Motor neuron (in vitro differentiated cells): Measurements from ENCODE around the gene MAD1L1. TPM values are rescaled to one million over a fixed set of nuclear protein-coding genes. Genes with fewer than 3 reads are reported as not detected.
A peak's percentile ranks its signal among the peaks of the same experiment; 100 is the strongest.

Experiments used
- ATAC-seq, 8 experiments: fragments of 200-7000 bp; cut with Tn5 transposase; replicated peaks in 6 of 8; 2 replicates each; pipeline ENCODE4 v1.8.0; 2021; ENCODE audit warnings: mild to moderate bottlenecking in 8 of 8, moderate library complexity in 8 of 8
- H3K27ac ChIP-seq, 2 donors: fragments of 250-450 bp; sonication (Bioruptor Pico); 2 replicates each; pipeline ENCODE4 v1.9.0; 2021; ENCODE audit warnings: antibody characterized with exemption in 2 of 2, mild to moderate bottlenecking in 2 of 2, moderate library complexity in 1 of 2
- H3K4me1 ChIP-seq, 2 donors: fragments of 250-450 bp; sonication (Bioruptor Pico); replicated peaks in 1 of 2; 2 replicates each; pipeline ENCODE4 v1.6.1; 2021; ENCODE audit warnings: antibody characterized with exemption in 2 of 2, mild to moderate bottlenecking in 2 of 2, moderate library complexity in 1 of 2
- H3K4me3 ChIP-seq, 5 donors: fragments of 250-450 bp; sonication (Bioruptor Pico); 2 replicates each; pipeline ENCODE4 v1.9.0; 2021; ENCODE audit warnings: antibody characterized with exemption in 5 of 5, mild to moderate bottlenecking in 5 of 5, moderate library complexity in 4 of 5
- WGBS, 10 experiments: fragments of 450-650 bp; shearing (Covaris generic); methylation state at CpG; one replicate each; pipeline ENCODE4 v1.0.0; 2022; 5-methylcytosine and 5-hydroxymethylcytosine counted together
- in situ Hi-C, 9 experiments: fragments of 400-800 bp; cut with MboI; loops; one replicate each; pipeline ENCODE4 v1.15.0; 2021; ENCODE audit warnings: low sequenced_read_pairs in 9 of 9, low pct_unique_long_range_greater_than_20kb in 2 of 9; ENCODE audit not compliant: unreplicated experiment in 9 of 9
- total RNA-seq, 8 experiments: library from RNA; unstranded; fragments of 300-600 nt; gene quantifications; 2 replicates each; pipeline versions ENCODE4 v1.2.3 to v1.2.4, GENCODE V29; 2022

Gene MAD1L1
- total RNA-seq, 8 experiments from 2014 or later = 24.0 to 68.8 (median 32.4) TPM

GRCh38 chr7:2045559-2046405, 187.0 kb downstream of the MAD1L1 start:
- Histone ChIP-seq H3K27ac (no peak overlapping the region), H3K4me1 (peaks cover 9 to 27% of the 10 kb centered on the region in 2 donors), H3K4me3 (no peak overlapping the region)
- in situ Hi-C loops = no loop called here
- WGBS, 10 experiments = 86 to 100% (median 89%) methylated on average over 1 to 7 of the region's 25 CpGs; no CpG with 5 or more reads in 5 of the 10 experiments
- no peak for ATAC-seq

- in situ Hi-C loops = no loop called here
- no peak overlapping the region for H3K27ac ChIP-seq
- WGBS, 10 experiments = 85 to 100% (median 92%) methylated on average over 2 to 8 of the region's 21 CpGs; no CpG with 5 or more reads in 5 of the 10 experiments
- no peak overlapping the region for H3K4me3 ChIP-seq
- H3K4me1 ChIP-seq = peaks cover 10 to 25% of the 10 kb centered on the region in 2 donors
- peak in 1 of 8 experiments; percentile 21 for ATAC-seq
These were observed 187.8 kb downstream of the MAD1L1 start for GRCh38 chr7:2044883-2045471.

GRCh38 chr7:2044311-2044882, 188.3 kb downstream of the MAD1L1 start:
- no peak overlapping the region for H3K27ac ChIP-seq
- H3K4me3 ChIP-seq = no peak overlapping the region
- 80 to 95% (median 94%) methylated on average over 1 to 11 of the region's 21 CpGs; no CpG with 5 or more reads in 7 of the 10 experiments for WGBS, 10 experiments
- in situ Hi-C loops = no loop called here
- peaks cover 10 to 25% of the 10 kb centered on the region in 2 donors for H3K4me1 ChIP-seq
- no peak for ATAC-seq

GRCh38 chr7:2043316-2044039, 189.3 kb downstream of the MAD1L1 start:
- Histone ChIP-seq H3K27ac (no peak overlapping the region), H3K4me3 (no peak overlapping the region), H3K4me1 (peaks cover 19 to 34% of the 10 kb centered on the region in 2 donors)
- ATAC-seq = no peak
- in situ Hi-C loops = no loop called here
- WGBS, 10 experiments = 58 to 80% (median 73%) methylated on average over 1 to 3 of the region's 32 CpGs; no CpG with 5 or more reads in 7 of the 10 experiments

DNA sequence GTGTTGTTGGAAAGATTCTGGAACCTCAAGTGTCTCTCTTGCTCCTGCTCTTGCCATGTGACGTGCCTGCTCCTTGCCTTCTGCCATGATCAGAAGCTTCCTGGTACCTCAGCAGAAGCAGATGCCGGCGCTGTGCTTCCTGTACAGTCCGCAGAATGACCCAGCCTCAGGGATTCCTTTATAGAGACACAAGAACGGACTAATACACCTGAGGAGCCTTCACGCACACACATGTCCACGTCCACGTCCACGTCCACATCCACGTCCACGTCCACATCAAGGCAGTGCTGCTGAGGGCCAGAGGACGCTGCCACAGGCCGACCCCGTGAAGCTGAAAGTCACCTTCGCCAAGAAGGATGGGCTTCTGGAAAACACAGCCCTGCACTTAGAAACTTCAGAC, 190.1 kb downstream of the MAD1L1 start:
- peaks cover 24 to 32% of the 10 kb centered on the region in 2 donors for H3K4me1 ChIP-seq
- H3K4me3 ChIP-seq = no peak overlapping the region
- no peak for ATAC-seq
- in situ Hi-C loops = no loop called here
- H3K27ac ChIP-seq = no peak overlapping the region
- 67 to 100% (median 87%) methylated on average over 1 to 12 of the region's 15 CpGs; no CpG with 5 or more reads in 3 of the 10 experiments for WGBS, 10 experiments

DNA sequence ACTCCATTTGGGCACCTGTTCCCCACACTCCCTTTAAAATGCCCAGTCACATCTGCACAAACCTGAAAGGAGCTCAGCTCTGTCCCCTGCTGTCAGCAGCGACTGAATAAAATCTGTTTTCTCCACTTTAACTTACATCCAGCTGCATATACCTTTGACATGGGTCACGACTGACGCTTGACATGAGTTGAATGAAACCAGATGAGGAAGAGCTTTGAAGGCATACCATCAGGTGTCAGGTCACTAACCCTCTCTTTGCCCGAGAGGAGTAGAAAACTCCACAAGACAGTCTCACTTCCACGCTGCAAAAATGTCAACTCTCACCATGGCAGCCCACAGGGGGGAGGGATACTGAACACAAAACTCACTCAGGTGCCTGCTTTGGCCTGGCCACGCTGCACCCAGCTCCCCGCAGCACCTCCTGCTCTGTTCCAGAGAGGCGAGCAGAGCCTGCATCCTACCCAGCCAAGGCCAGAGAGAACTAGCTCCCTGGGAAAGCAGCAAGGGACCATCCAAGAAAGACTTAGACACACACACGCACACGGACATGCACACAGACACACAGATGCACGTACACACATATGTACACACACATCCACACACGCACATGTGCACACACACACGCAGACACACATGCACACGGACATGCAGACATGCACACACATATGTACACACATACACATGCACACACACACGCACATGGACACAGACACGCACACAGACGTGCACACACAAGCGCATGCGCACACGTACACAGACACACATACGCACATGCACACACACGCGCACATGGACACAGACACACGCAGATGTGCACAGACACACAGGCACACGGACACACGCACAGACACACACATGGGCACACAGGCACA, 191.0 kb downstream of the MAD1L1 start:
- in situ Hi-C loops = no loop called here
- Histone ChIP-seq H3K4me3 (no peak overlapping the region), H3K27ac (no peak overlapping the region), H3K4me1 (peaks cover 24 to 30% of the 10 kb centered on the region in 2 donors)
- ATAC-seq = no peak
- WGBS, 10 experiments = 84 to 100% (median 95%) methylated on average over 4 to 14 of the region's 26 CpGs; no CpG with 5 or more reads in 3 of the 10 experiments

GRCh38 chr7:2040893-2041270, 191.9 kb downstream of the MAD1L1 start:
- Histone ChIP-seq H3K4me3 (no peak overlapping the region), H3K27ac (no peak overlapping the region), H3K4me1 (peaks cover 23 to 24% of the 10 kb centered on the region in 2 donors)
- peak in 5 of 8 experiments; percentile 52 to 80 (median 67) for ATAC-seq
- in situ Hi-C loops = no loop called here
- WGBS, 10 experiments = 71 to 100% (median 90%) methylated on average over 1 to 4 of the region's 6 CpGs; no CpG with 5 or more reads in 4 of the 10 experiments

- in situ Hi-C loops = no loop called here
- H3K4me3 ChIP-seq = no peak overlapping the region
- no peak for ATAC-seq
- H3K27ac ChIP-seq = no peak overlapping the region
- 92 to 100% (median 96%) methylated on average over 1 to 16 of the region's 22 CpGs for WGBS, 10 experiments
- peaks cover 19 to 24% of the 10 kb centered on the region in 2 donors for H3K4me1 ChIP-seq
These were observed 192.4 kb downstream of the MAD1L1 start for GRCh38 chr7:2040201-2040892.

DNA sequence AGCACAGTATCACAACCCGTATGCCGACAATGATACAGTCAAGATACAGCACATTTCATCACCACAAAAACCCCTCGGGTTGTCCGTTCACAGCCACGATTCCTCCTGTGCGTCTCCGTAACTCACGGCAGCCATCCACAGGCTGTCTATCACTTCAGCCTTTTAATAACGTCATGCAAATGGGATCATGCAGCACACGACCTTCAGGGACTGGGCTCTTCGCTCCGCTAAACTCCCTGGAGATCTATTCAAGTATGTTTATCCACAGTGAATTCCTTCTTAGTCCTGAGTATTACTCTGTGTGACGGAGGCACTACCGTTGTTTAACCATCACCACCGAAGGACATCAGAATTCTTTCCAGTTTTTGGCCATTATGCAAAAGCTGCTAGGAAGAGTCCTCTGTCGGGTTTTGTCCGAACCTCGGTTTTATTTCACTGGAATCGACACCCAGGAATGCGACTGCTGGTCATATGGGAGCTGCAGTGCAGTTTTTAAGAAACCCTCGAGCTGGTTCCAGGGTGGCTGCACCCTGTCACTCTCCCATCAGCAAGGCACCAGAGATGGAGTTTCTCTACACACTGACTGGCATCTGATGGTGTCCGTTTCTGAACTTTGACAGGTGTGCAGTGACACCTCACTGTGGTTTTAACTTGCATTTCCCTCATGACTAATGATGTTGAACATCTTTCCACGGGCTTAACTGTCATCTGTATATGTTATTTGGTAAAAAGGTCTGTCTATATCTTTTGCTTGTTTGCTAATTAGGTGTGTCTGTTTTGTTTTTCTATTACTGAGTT, 193.6 kb downstream of the MAD1L1 start:
- Histone ChIP-seq H3K27ac (no peak overlapping the region), H3K4me3 (no peak overlapping the region), H3K4me1 (peaks cover 18 to 29% of the 10 kb centered on the region in 2 donors)
- ATAC-seq = peak in 5 of 8 experiments; percentile 22 to 84 (median 70)
- WGBS, 10 experiments = 64 to 100% (median 86%) methylated on average over 1 to 13 of the region's 23 CpGs
- in situ Hi-C loops = no loop called here

- Histone ChIP-seq H3K4me1 (peaks cover 18 to 29% of the 10 kb centered on the region in 2 donors), H3K27ac (no peak overlapping the region), H3K4me3 (no peak overlapping the region)
- peak in 2 of 8 experiments; percentile 63 to 64 for ATAC-seq
- 0 to 100% (median 75%) methylated on average over 1 to 13 of the region's 13 CpGs; no CpG with 5 or more reads in 1 of the 10 experiments for WGBS, 10 experiments
- in situ Hi-C loops = no loop called here
These were observed 194.8 kb downstream of the MAD1L1 start for GRCh38 chr7:2037808-2038522.
